ENCODE measurements around the gene TRIM28.
A peak's percentile ranks its signal among the peaks of the same experiment; 100 is the strongest.

TRIM28 gene

GRCh38 chr19:58516246-58516836 lies 27.5 kb upstream of the TRIM28 start:
- no peak for TF ChIP-seq CTCF (IDR thresholded peaks at IDR 0.05; ENCODE audit: insufficient read depth, missing control alignments)
- no peak for FAIRE-seq
- DNase-seq (ENCODE audit: insufficient read length, low spot score), result no peak

GRCh38 chr19:58516964-58517833 lies 26.7 kb upstream of the TRIM28 start:
- no peak for FAIRE-seq
- no peak for TF ChIP-seq CTCF (IDR thresholded peaks at IDR 0.05; ENCODE audit: insufficient read depth, missing control alignments)
- no peak for DNase-seq (ENCODE audit: insufficient read length, low spot score)

- FAIRE-seq (no peak), DNase-seq (ENCODE audit: insufficient read length, low spot score) (no peak)
- TF ChIP-seq CTCF (IDR thresholded peaks at IDR 0.05; ENCODE audit: insufficient read depth, missing control alignments), result no peak
These were observed 25.4 kb upstream of the TRIM28 start for GRCh38 chr19:58518256-58519086.

- FAIRE-seq, result no peak
- TF ChIP-seq CTCF (IDR thresholded peaks at IDR 0.05; ENCODE audit: insufficient read depth, missing control alignments), result peak; percentile 57
- DNase-seq (ENCODE audit: insufficient read length, low spot score), result no peak
These were observed 24.8 kb upstream of the TRIM28 start for GRCh38 chr19:58519087-58519354.

GRCh38 chr19:58519355-58520256 lies 24.3 kb upstream of the TRIM28 start, which contains the start of gene ZBTB45:
TSS of gene ZBTB45 (minus strand) at chr19:58519810. CDS start at chr19:58517673, 2,137 bp downstream.
- no peak for FAIRE-seq
- no peak for DNase-seq (ENCODE audit: insufficient read length, low spot score)
- TF ChIP-seq CTCF (IDR thresholded peaks at IDR 0.05; ENCODE audit: insufficient read depth, missing control alignments), result peak; percentile 69

- DNase-seq (ENCODE audit: insufficient read length, low spot score), result no peak
- no peak for FAIRE-seq
- no peak for TF ChIP-seq CTCF (IDR thresholded peaks at IDR 0.05; ENCODE audit: insufficient read depth, missing control alignments)
These were observed 23.6 kb upstream of the TRIM28 start for GRCh38 chr19:58520257-58520599.

Data from D721Med (cell line).